Pancreas (tissue), 10 donors: ENCODE results near the gene TTLL1. TPM values are rescaled to one million over a fixed set of nuclear protein-coding genes. Genes with fewer than 3 reads are reported as not detected.
"Not testable (repeated sequence)": the region's sequence is repeated elsewhere in the genome, so short reads cannot be mapped to it uniquely, and the experiment has no call there.

Experiments used
- ATAC-seq, 4 donors: fragments of 200-7000 bp; cut with Tn5 transposase; one replicate each; pipeline versions ENCODE4 v1.8.0 to v1.9.1; 2020; ENCODE audit warnings: mild to moderate bottlenecking in 4 of 4, moderate library complexity in 4 of 4
- DNase-seq, 6 donors: peaks; one replicate each; pipeline ENCODE4 v3.0.0-alpha.2; 2020
- FAIRE-seq: peaks from 2 replicates; lab custom pipeline; 2012; peaks lifted over from hg19 to GRCh38; lab: Jason Lieb, UNC
- H3K27ac ChIP-seq, 4 donors: fragments of 200-600 bp; sonication (generic); 1 replicate in 3 of 4; 2 replicates in 1 of 4; pipeline versions ENCODE4 v1.5.0 to v1.8.0; 2020
- H3K27me3 ChIP-seq, 4 donors: fragments of 200-600 bp; one replicate each; pipeline ENCODE4 v1.8.0; 2021
- H3K36me3 ChIP-seq, 3 donors: fragments of 200-600 bp; sonication (generic) in 1 of 3; one replicate each; pipeline versions ENCODE4 v1.5.0 to v1.8.0; 2020 to 2021
- H3K4me1 ChIP-seq, 3 donors: fragments of 200-600 bp; one replicate each; pipeline ENCODE4 v1.8.0; 2021
- H3K4me3 ChIP-seq, 4 donors: fragments of 200-600 bp; sonication (generic) in 2 of 4; one replicate each; pipeline versions ENCODE4 v1.5.0 to v1.8.0; 2020 to 2021
- H3K9me3 ChIP-seq, 4 donors: fragments of 200-600 bp; one replicate each; pipeline ENCODE4 v1.8.0; 2021
- CTCF ChIP-seq, 4 donors: fragments of 200-600 bp; sonication (generic) in 3 of 4; IDR thresholded peaks; one replicate each; pipeline versions ENCODE4 v1.5.0 to v1.8.0; 2021; ENCODE audit warnings: antibody characterized with exemption in 4 of 4
- WGBS, 2 donors: extraction: QIAGEN DNeasy Blood & Tissue Kit; methylation state at CpG; one replicate each; pipeline ENCODE4 v1.1.7; 2013; 5-methylcytosine and 5-hydroxymethylcytosine counted together
- intact Hi-C, 3 donors: fragments of 100-400 bp; cut with DNase I; formaldehyde crosslinking; loops; one replicate each; pipeline versions ENCODE4 v1.11.1 to v1.14.2; 2022
- polyA plus RNA-seq, 2 donors: library from polyadenylated mRNA; stranded (reverse); fragments of 200-250 nt; gene quantifications; one replicate each; pipeline ENCODE4 v1.2.3, GENCODE V29; 2013
- total RNA-seq, 6 donors: library from RNA; stranded (reverse); fragmentation: NEBNext Ultra II Directional in 4 of 6; extraction: Animal tissue kit (Norgen Biotek cat#: 25700) in 4 of 6; gene quantifications; one replicate each; pipeline versions ENCODE4 v1.2.1 to v1.2.4, GENCODE V29; 2021 to 2023
- donor health status: healthy with polysubstance abuse.
- donor health status: DM: no; HTN: no; CAD: no; lungs with moderate emphysema.
- donor health status: DM: no; HTN: no; CAD: no.
- donor health status: control.
- donor health status: control.
- donor health status: Bipolar disorder and iron deficiency.
- donor health status: DM: yes; HTN: yes; CAD: no.
- donor health status: DM: no; HTN: no; CAD: no.
- donor health status: DM: no; HTN: no; CAD: no.
- donor health status: DM: yes; HTN: yes; CAD: no.

Gene TTLL1
- total and polyA plus RNA-seq, 8 donors = 1.5 to 5.1 (median 2.2) TPM

DNA sequence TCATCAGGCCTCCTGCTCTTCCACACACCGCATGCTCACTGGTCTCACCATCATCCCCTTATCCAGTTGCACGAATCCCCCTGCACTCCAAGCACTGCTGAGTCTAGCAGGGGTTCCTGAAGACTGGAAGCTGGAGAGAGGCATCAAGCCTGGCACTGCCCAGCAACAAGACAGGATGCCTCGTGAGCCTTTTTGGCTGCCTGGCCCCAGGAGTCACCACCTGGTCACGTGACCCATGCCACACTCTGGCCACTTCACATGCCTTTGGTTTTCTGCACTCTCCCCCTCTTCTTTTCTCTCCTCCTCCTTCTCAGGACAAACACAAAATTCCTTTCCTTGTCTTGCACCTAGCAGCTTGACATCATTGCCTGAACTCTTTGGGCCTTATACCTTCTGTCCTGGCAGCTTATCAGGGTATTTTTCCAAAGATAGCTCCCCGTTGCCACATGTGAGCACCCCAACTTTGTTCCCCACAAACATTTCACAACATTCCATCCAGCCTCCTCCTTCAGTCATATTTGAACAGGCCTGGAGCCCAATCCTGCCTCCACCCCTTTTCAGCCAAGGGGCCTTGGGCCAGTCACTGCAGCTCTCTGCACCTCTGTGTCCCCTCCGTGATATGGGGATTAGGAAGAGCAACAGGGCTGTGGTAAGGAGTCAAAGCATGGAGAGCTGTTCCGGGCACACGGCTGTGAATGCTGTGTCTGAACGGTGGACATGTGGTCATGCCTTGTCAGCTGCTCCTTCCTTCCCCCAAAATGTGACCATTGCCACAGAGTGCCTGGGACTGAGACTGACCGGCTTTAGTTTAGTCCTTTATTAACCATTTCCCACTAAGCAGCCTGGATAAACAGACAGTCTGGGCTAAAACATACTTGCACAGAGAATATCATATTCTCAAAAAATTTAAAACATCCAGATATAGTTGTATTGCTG is 71.4 kb downstream of the TTLL1 start:
- TF ChIP-seq CTCF (IDR thresholded peaks at IDR 0.05) = no peak
- no peaks in the 10 kb centered on the region for H3K36me3 ChIP-seq
- H3K4me1 ChIP-seq = peaks cover 0 to 8% (median 8%) of the 10 kb centered on the region in 3 donors
- no peaks in the 10 kb centered on the region for H3K9me3 ChIP-seq
- 69 to 74% methylated on average over 10 of the region's 10 CpGs for WGBS, 2 donors
- no peaks in the 10 kb centered on the region for H3K27me3 ChIP-seq
- no peak overlapping the region for H3K4me3 ChIP-seq
- no peak overlapping the region for H3K27ac ChIP-seq
- peak in 1 of 6 donors; percentile 44 for DNase-seq
- FAIRE-seq = no peak
- ATAC-seq = no peak
- intact Hi-C loops = no loop called here

- H3K4me3 ChIP-seq, FAIRE-seq, H3K36me3 ChIP-seq, H3K9me3 ChIP-seq, H3K27ac ChIP-seq, ATAC-seq, H3K27me3 ChIP-seq, intact Hi-C loops: not testable (repeated sequence)
- peaks cover 3 to 24% (median 23%) of the 10 kb centered on the region in 3 donors for H3K4me1 ChIP-seq
- DNase-seq = peak in 1 of 6 donors; percentile 13
- 56 to 61% methylated on average over 5 of the region's 5 CpGs for WGBS, 2 donors
Measured at GRCh38 chr22:43016150-43016549, 73.0 kb downstream of the TTLL1 start.

- Histone ChIP-seq H3K4me3 (peak overlapping the region in 3 of 4 donors; percentile 47 to 75 (median 55)), H3K27ac (peak overlapping the region; percentile 18 to 67 (median 64)), H3K27me3 (no peaks in the 10 kb centered on the region), H3K36me3 (no peaks in the 10 kb centered on the region), H3K9me3 (no peaks in the 10 kb centered on the region), H3K4me1 (peaks cover 7 to 29% (median 26%) of the 10 kb centered on the region in 3 donors)
- 3 to 8% methylated on average over 5 of the region's 5 CpGs for WGBS, 2 donors
- FAIRE-seq (no peak), ATAC-seq (peak in 3 of 4 donors; percentile 1 to 5 (median 2)), DNase-seq (no peak)
- intact Hi-C loops = no loop called here
- TF ChIP-seq CTCF (IDR thresholded peaks at IDR 0.05) = no peak
Measured at GRCh38 chr22:43015677-43016042, 73.5 kb downstream of the TTLL1 start.

- TF ChIP-seq CTCF (IDR thresholded peaks at IDR 0.05) = no peak
- ATAC-seq = peak; percentile 91 to 97 (median 94)
- Histone ChIP-seq H3K9me3 (no peaks in the 10 kb centered on the region), H3K36me3 (no peaks in the 10 kb centered on the region), H3K4me1 (peaks cover 13 to 35% (median 32%) of the 10 kb centered on the region in 3 donors), H3K4me3 (peak within 1 kb of the TSS; percentile 47 to 75 (median 64)), H3K27me3 (no peaks in the 10 kb centered on the region), H3K27ac (peak within 1 kb of the TSS; percentile 38 to 73 (median 64))
- DNase-seq = peak; percentile 99 to 100 (median 100)
- no peak for FAIRE-seq
- intact Hi-C loops = no loop called here
- WGBS, 2 donors = 0 to 1% methylated on average over 55 to 85 of the region's 85 CpGs
Measured at GRCh38 chr22:43014869-43015676, 74.1 kb downstream of the TTLL1 start, which contains the start of gene PACSIN2. Gene PACSIN2 (minus strand): TSS chr22:43015149. CDS start chr22:42912080, 103,069 bp downstream.

- no peaks in the 10 kb centered on the region for H3K27me3 ChIP-seq
- FAIRE-seq = no peak
- no peaks in the 10 kb centered on the region for H3K36me3 ChIP-seq
- H3K27ac ChIP-seq = peak overlapping the region; percentile 38 to 73 (median 54)
- H3K9me3 ChIP-seq = no peaks in the 10 kb centered on the region
- ATAC-seq = peak; percentile 12 to 51 (median 36)
- H3K4me3 ChIP-seq = peak overlapping the region; percentile 47 to 75 (median 64)
- peak; percentile 54 to 86 (median 66) for DNase-seq
- no peak for TF ChIP-seq CTCF (IDR thresholded peaks at IDR 0.05)
- H3K4me1 ChIP-seq = peaks cover 20 to 42% (median 33%) of the 10 kb centered on the region in 3 donors
- WGBS, 2 donors = 1% methylated on average over 34 to 37 of the region's 39 CpGs
- intact Hi-C loops = no loop called here
Measured at GRCh38 chr22:43014316-43014868, 74.8 kb downstream of the TTLL1 start.
